Panc1 (cell line): Measurements from ENCODE around the gene SHF. TPM values are rescaled to one million over a fixed set of nuclear protein-coding genes. Genes with fewer than 3 reads are reported as not detected.

Experiments used
- ATAC-seq: fragments of 200-7000 bp; cut with Tn5 transposase; 2 replicates; pipeline ENCODE4 v1.9.1; 2020; ENCODE audit warnings: mild to moderate bottlenecking, moderate library complexity
- BruUV-seq: library from RNA; stranded (reverse); fragments of 400-500 nt; replicated peaks from 2 replicates; lab custom pipeline; 2021; lab: Mats Ljungman, UMichigan
- CTCF ChIA-PET: fragments of 300-600 bp; sonication (Branson Sonifier 250); formaldehyde crosslinking; loops from one replicate; lab custom pipeline; 2022; ENCODE audit warnings: antibody characterized with exemption; lab: Charles Lee
- POLR2A ChIA-PET: fragments of 300-600 bp; sonication (Branson Sonifier 250); formaldehyde crosslinking; loops from one replicate; lab custom pipeline; 2022; ENCODE audit warnings: antibody characterized with exemption; lab: Charles Lee
- DNase-seq: peaks from one replicate; pipeline ENCODE4 v3.0.0-alpha.2; 2010; ENCODE audit warnings: low read depth, low spot score
- H3K27ac ChIP-seq: 2 replicates; pipeline ENCODE4 v1.5.1; 2011; ENCODE audit warnings: mild to moderate bottlenecking, low read length, inconsistent platforms
- H3K27me3 ChIP-seq: fragments of 200-500 bp; sonication (Bioruptor generic); 2 replicates; pipeline ENCODE4 v1.6.0; 2014; ENCODE audit warnings: low read length, inconsistent platforms; ENCODE audit not compliant: control insufficient read depth, insufficient read depth
- H3K36me3 ChIP-seq: fragments of 200-500 bp; sonication (Bioruptor generic); 2 replicates; pipeline ENCODE4 v1.5.1; 2014; ENCODE audit warnings: inconsistent platforms, mild to moderate bottlenecking, low read length, moderate library complexity; ENCODE audit not compliant: control insufficient read depth, insufficient read depth
- H3K4me1 ChIP-seq: 2 replicates; pipeline ENCODE4 v1.5.1; 2011; ENCODE audit warnings: inconsistent platforms, mild to moderate bottlenecking, low read length, moderate library complexity; ENCODE audit not compliant: control insufficient read depth, insufficient read depth
- H3K4me3 ChIP-seq, 2 experiments: 2 replicates each; pipeline ENCODE4 v1.5.1; 2011 to 2012; ENCODE audit warnings: low read depth in 2 of 2, low read length in 2 of 2, mild to moderate bottlenecking in 2 of 2, inconsistent platforms in 1 of 2, moderate library complexity in 1 of 2
- H3K9me3 ChIP-seq: fragments of 200-500 bp; sonication (Bioruptor generic); 2 replicates; pipeline ENCODE4 v1.5.1; 2014; ENCODE audit warnings: low read depth, mild to moderate bottlenecking, inconsistent platforms, low read length, moderate library complexity; ENCODE audit not compliant: control insufficient read depth, insufficient read depth
- POLR2AphosphoS5 ChIP-seq: IDR thresholded peaks from 2 replicates; pipeline ENCODE4 v1.6.1; 2012; ENCODE audit warnings: mild to moderate bottlenecking, low read depth, low read length, moderate library complexity
- SIN3A ChIP-seq: IDR thresholded peaks from 2 replicates; pipeline ENCODE4 v1.6.1; 2012; ENCODE audit warnings: low read depth, mild to moderate bottlenecking, low read length, moderate library complexity, borderline replicate concordance; ENCODE audit not compliant: insufficient read depth
- TCF7L2 ChIP-seq: IDR thresholded peaks from 2 replicates; pipeline ENCODE4 v1.6.1; 2011; ENCODE audit warnings: mild to moderate bottlenecking, low read depth, low read length, inconsistent platforms
- in situ Hi-C: cut with HindIII; loops from 2 replicates; pipeline ENCODE4 v1.10.0; 2016; ENCODE audit warnings: low sequenced_read_pairs, low pct_unique_long_range_greater_than_20kb
- intact Hi-C: fragments of 100-400 bp; cut with micrococcal nuclease; formaldehyde crosslinking; loops from one replicate; pipeline ENCODE4 v1.10.0; 2022; ENCODE audit not compliant: unreplicated experiment
- total RNA-seq: library from RNA; stranded (reverse); gene quantifications from one replicate; pipeline ENCODE4 v1.2.1, GENCODE V29; 2021; ENCODE audit not compliant: unreplicated experiment
- TF ChIP-seq, protein P1 (sequence below), 2 experiments: IDR thresholded peaks; 2 replicates each; pipeline ENCODE4 v1.6.1; 2011 to 2012; ENCODE audit warnings: low read depth in 2 of 2, control low read depth in 1 of 2, low read length in 1 of 2, mild to moderate bottlenecking in 1 of 2, moderate library complexity in 1 of 2; ENCODE audit not compliant: insufficient read depth in 1 of 2
- TF ChIP-seq, protein P2 (sequence below): fragments of 450-650 bp; IDR thresholded peaks from 2 replicates; pipeline ENCODE4 v1.5.1; 2017; ENCODE audit warnings: mild to moderate bottlenecking

Gene SHF
- total RNA-seq, 1 experiment from 2014 or later, result 3.0 TPM

DNA sequence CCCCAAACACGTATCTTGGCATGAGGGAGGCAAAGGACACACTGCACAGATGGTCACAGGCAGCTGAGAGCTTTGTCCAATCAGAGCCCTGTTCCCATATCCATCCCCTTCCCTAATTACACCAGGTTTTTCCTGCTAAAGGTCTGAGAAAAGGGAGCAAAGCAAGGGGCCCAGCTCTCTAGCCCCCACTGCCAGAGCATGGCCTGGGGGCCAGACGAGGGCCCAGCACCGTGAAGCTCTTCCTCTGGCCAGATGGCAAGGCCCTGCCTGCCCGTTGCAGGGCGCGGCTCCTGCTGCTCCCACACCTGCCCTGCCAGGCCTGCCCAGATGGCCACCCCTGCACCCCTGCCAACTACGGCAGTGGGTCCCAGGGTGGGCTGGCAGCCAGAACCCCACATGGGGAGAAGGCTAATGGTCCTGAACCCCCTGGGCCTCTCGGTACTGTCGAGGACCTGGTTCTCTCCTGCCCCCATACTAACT lies 3.2 kb downstream of the SHF start:
- no peak overlapping the region for H3K27ac ChIP-seq
- no peaks in the 10 kb centered on the region; the same call in 1 of the 2 replicates for H3K4me1 ChIP-seq
- intact Hi-C loops (no loop called here), in situ Hi-C loops (no loop called here)
- ATAC-seq (no peak), DNase-seq (no peak)
- CTCF ChIA-PET, result interaction anchor here (0.5 kb wide), 1 partner anchor 20 kb away, joined by 3 read pairs; no protein-coding TSS in a partner anchor
- H3K36me3 ChIP-seq, result no peaks in the 10 kb centered on the region
- TF ChIP-seq TCF7L2 (no peak), POLR2AphosphoS5 (no peak), SIN3A (no peak)
- TF ChIP-seq, protein P1, sequence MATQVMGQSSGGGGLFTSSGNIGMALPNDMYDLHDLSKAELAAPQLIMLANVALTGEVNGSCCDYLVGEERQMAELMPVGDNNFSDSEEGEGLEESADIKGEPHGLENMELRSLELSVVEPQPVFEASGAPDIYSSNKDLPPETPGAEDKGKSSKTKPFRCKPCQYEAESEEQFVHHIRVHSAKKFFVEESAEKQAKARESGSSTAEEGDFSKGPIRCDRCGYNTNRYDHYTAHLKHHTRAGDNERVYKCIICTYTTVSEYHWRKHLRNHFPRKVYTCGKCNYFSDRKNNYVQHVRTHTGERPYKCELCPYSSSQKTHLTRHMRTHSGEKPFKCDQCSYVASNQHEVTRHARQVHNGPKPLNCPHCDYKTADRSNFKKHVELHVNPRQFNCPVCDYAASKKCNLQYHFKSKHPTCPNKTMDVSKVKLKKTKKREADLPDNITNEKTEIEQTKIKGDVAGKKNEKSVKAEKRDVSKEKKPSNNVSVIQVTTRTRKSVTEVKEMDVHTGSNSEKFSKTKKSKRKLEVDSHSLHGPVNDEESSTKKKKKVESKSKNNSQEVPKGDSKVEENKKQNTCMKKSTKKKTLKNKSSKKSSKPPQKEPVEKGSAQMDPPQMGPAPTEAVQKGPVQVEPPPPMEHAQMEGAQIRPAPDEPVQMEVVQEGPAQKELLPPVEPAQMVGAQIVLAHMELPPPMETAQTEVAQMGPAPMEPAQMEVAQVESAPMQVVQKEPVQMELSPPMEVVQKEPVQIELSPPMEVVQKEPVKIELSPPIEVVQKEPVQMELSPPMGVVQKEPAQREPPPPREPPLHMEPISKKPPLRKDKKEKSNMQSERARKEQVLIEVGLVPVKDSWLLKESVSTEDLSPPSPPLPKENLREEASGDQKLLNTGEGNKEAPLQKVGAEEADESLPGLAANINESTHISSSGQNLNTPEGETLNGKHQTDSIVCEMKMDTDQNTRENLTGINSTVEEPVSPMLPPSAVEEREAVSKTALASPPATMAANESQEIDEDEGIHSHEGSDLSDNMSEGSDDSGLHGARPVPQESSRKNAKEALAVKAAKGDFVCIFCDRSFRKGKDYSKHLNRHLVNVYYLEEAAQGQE (IDR thresholded peaks at IDR 0.05; ENCODE audit: insufficient read depth in 1 of 2, low read depth in 2 of 2, low read length in 1 of 2), result no peak
- TF ChIP-seq, protein P2, sequence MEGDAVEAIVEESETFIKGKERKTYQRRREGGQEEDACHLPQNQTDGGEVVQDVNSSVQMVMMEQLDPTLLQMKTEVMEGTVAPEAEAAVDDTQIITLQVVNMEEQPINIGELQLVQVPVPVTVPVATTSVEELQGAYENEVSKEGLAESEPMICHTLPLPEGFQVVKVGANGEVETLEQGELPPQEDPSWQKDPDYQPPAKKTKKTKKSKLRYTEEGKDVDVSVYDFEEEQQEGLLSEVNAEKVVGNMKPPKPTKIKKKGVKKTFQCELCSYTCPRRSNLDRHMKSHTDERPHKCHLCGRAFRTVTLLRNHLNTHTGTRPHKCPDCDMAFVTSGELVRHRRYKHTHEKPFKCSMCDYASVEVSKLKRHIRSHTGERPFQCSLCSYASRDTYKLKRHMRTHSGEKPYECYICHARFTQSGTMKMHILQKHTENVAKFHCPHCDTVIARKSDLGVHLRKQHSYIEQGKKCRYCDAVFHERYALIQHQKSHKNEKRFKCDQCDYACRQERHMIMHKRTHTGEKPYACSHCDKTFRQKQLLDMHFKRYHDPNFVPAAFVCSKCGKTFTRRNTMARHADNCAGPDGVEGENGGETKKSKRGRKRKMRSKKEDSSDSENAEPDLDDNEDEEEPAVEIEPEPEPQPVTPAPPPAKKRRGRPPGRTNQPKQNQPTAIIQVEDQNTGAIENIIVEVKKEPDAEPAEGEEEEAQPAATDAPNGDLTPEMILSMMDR, result no peak
- no peaks in the 10 kb centered on the region for H3K27me3 ChIP-seq
- H3K9me3 ChIP-seq, result no peaks in the 10 kb centered on the region
- no peak overlapping the region for H3K4me3 ChIP-seq
- POLR2A ChIA-PET, result no interaction called here
- no TSS peak for BruUV-seq

DNA sequence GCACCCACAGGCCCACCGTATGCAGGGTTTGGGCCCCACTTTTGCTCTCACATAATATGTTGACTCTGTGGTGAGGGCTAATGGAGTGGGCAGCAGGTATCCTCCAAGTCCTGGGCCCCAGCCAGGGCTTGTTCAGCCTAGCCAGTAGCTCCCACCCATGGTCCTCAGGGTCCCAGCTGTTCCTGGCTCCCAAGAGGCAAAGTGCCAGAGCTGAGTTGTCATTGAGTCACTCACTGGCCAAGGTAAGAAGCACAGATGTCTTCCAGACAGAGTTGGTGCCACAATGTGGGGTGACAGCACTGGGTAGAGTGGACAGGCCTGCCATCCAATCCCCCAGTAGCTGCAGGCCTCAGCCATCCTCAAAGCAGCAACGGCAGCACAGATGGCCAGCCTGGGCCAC lies 4.3 kb downstream of the SHF start:
- POLR2A ChIA-PET, result no interaction called here
- H3K4me1 ChIP-seq, result no peaks in the 10 kb centered on the region; the same call in 1 of the 2 replicates
- no peaks in the 10 kb centered on the region for H3K27me3 ChIP-seq
- in situ Hi-C loops, result no loop called here
- no peak for DNase-seq
- TF ChIP-seq, protein P2, result no peak
- TF ChIP-seq, protein P1 (IDR thresholded peaks at IDR 0.05; ENCODE audit: insufficient read depth in 1 of 2, low read depth in 2 of 2, low read length in 1 of 2), result no peak
- TF ChIP-seq TCF7L2 (no peak), POLR2AphosphoS5 (no peak), SIN3A (no peak)
- H3K9me3 ChIP-seq, result no peaks in the 10 kb centered on the region
- no TSS peak for BruUV-seq
- no peak overlapping the region for H3K4me3 ChIP-seq
- H3K36me3 ChIP-seq, result no peaks in the 10 kb centered on the region
- H3K27ac ChIP-seq, result no peak overlapping the region
- CTCF ChIA-PET, result interaction anchor here (0.6 kb wide), 1 partner anchor 276 kb away, joined by 7 read pairs; no protein-coding TSS in a partner anchor
- no peak for ATAC-seq
- intact Hi-C loops, result no loop called here
